ENCODE results near the gene UMAD1. TPM values are rescaled to one million over a fixed set of nuclear protein-coding genes. Genes with fewer than 3 reads are reported as not detected.

The UMAD1 gene
- total and polyA plus RNA-seq, 2 of the 13 experiments (the other 11 are each of a cell fraction or from before 2014, with no cell fraction given), result 16.8 to 17.6 TPM

DNA sequence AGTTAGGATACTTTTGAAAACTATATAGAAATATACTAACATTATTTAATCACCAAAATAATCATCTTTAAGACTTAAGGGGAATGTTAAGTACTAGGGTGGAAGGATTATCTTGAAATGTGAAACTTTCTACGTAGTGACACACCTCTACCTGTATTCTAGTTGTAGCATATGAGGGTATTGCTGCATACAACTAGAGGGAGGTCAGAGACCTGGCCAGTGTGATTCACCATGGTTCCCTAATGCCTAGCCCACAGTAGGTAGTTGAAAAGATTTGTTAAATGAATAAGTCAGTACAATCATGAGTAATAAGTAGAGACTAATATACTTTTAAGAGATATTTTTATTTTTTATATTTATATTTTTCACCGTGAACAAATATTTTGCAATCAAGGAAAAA is 162.0 kb downstream of the UMAD1 start:
- no peak overlapping the region for H3K4me2 ChIP-seq (ENCODE audit: low read depth, low read length)
- H3K4me1 ChIP-seq (ENCODE audit: insufficient read depth, low read length), result peaks cover 8% of the 10 kb centered on the region; the same call in 1 of the 2 replicates
- ChIA-PET POLR2A (no interaction called here), CTCF (ENCODE audit: low intra/inter-chr PET ratio, low total read pairs) (no interaction called here)
- in situ Hi-C loops (cut with HindIII; ENCODE audit: extremely low pct_ligation_motif_present, low pct_unique_long_range_greater_than_20kb) (no loop called here), intact Hi-C loops (cut with micrococcal nuclease; ENCODE audit: unreplicated experiment) (no loop called here)
- no peak overlapping the region for H3K9ac ChIP-seq (ENCODE audit: insufficient read depth, low read depth, low read length)
- H3K36me3 ChIP-seq (replicated peaks in 1 of 2; ENCODE audit: control insufficient read depth in 1 of 2, insufficient read depth in 2 of 2, low read length in 2 of 2), result no peaks in the 10 kb centered on the region
- FAIRE-seq (no peak), ATAC-seq (no peak), DNase-seq (ENCODE audit: low spot score) (no peak)
- H2AFZ ChIP-seq (ENCODE audit: low read length), result no peak overlapping the region
- no peaks in the 10 kb centered on the region for H4K20me1 ChIP-seq (ENCODE audit: insufficient read depth, low read length)
- H3K27me3 ChIP-seq (ENCODE audit: control insufficient read depth in 1 of 2, insufficient read depth in 2 of 2, low read length in 2 of 2), result no peaks in the 10 kb centered on the region
- H3K4me3 ChIP-seq (replicated peaks in 1 of 3; ENCODE audit: insufficient read depth in 1 of 3, low read depth in 2 of 3, low read length in 3 of 3), result no peak overlapping the region
- H3K79me2 ChIP-seq (ENCODE audit: insufficient read depth, low read length), result no peaks in the 10 kb centered on the region
- H3K9me3 ChIP-seq (ENCODE audit: low read length), result no peaks in the 10 kb centered on the region
- BruUV-seq (replicated peaks), result no TSS peak
- 93% methylated on average over 2 of the region's 2 CpGs for WGBS (ENCODE audit: low lambda C conversion rate)
- no peak overlapping the region for H3K27ac ChIP-seq (ENCODE audit: extremely low read length, insufficient read depth, low read length)
- TF ChIP-seq ZSCAN9 (CRISPR knock-in tag; IDR thresholded peaks at IDR 0.05; ENCODE audit: borderline replicate concordance) (no peak), GFI1 (CRISPR knock-in tag; IDR thresholded peaks at IDR 0.05; ENCODE audit: borderline replicate concordance) (no peak), IKZF4 (CRISPR knock-in tag; IDR thresholded peaks at IDR 0.05; ENCODE audit: borderline replicate concordance, low read depth, not compliant biosample characterization) (no peak), HMGA1 (CRISPR knock-in tag; conservative IDR thresholded peaks at IDR 0.05) (no peak), SCMH1 (CRISPR knock-in tag; IDR thresholded peaks at IDR 0.05; ENCODE audit: borderline replicate concordance) (no peak), MYC (CRISPR knock-in tag; IDR thresholded peaks at IDR 0.05; ENCODE audit: borderline replicate concordance) (no peak), KDM1A (CRISPR knock-in tag; IDR thresholded peaks at IDR 0.05) (no peak), DMTF1 (CRISPR knock-in tag; IDR thresholded peaks at IDR 0.05) (no peak), KLF6 (CRISPR knock-in tag; IDR thresholded peaks at IDR 0.05) (no peak), AGO2 (optimal IDR thresholded peaks at IDR 0.05; ENCODE audit: low read depth, low read length) (no peak), RBM22 (optimal IDR thresholded peaks at IDR 0.05; ENCODE audit: low read length) (no peak), BHLHE40 (IDR thresholded peaks at IDR 0.05; ENCODE audit: low read length) (no peak), ZNF30 (CRISPR knock-in tag; IDR thresholded peaks at IDR 0.05) (no peak)
- TF ChIP-seq, protein P1, sequence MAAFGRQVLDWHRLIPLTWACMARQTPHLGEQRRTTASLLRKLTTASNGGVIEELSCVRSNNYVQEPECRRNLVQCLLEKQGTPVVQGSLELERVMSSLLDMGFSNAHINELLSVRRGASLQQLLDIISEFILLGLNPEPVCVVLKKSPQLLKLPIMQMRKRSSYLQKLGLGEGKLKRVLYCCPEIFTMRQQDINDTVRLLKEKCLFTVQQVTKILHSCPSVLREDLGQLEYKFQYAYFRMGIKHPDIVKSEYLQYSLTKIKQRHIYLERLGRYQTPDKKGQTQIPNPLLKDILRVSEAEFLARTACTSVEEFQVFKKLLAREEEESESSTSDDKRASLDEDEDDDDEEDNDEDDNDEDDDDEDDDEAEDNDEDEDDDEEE (CRISPR knock-in tag; IDR thresholded peaks at IDR 0.05), result no peak
